ENCODE measurements around the gene TBL1X.

- TF ChIP-seq CTCF (IDR thresholded peaks at IDR 0.05; ENCODE audit: low read depth, low read length) (no peak), MYC (IDR thresholded peaks at IDR 0.05; ENCODE audit: low read depth, low read length) (no peak)
These were observed 243.2 kb downstream of the TBL1X start for GRCh38 chrX:9708086-9708485.

Data from NB4 (cell line).